ENCODE results near the gene NDNF. TPM values are rescaled to one million over a fixed set of nuclear protein-coding genes. Genes with fewer than 3 reads are reported as not detected.

Gene NDNF
- total RNA-seq, 5 donors from 2014 or later (not counting 1 experiment from before 2014, with no cell fraction given), result 0.36 to 0.47 (median 0.41) TPM; not detected in 2

Other genes with a start within 250 kb of the NDNF start
- gene PRDM5, start 149.8 kb downstream of the NDNF start, total RNA-seq, result 1 to 10 TPM in 2 of 5 donors, under 1 TPM in 2, not detected in 1; 0.47 to 1.4 (median 0.86) TPM
- gene TNIP3, start 91.8 kb upstream of the NDNF start, total RNA-seq, result 1 to 10 TPM; 1.2 to 2.0 (median 1.2) TPM

Measured in T-cell (primary cell).